ENCODE measurements around the gene SDR42E1.
A peak's percentile ranks its signal among the peaks of the same experiment; 100 is the strongest.

Gene SDR42E1

GRCh38 chr16:81946206-81946605, 65.1 kb downstream of the SDR42E1 start:
- peak; percentile 7 for DNase-seq (ENCODE audit: low read depth)
- TF ChIP-seq CTCF (IDR thresholded peaks at IDR 0.05; ENCODE audit: low read length, missing control alignments) = no peak
- no peak overlapping the region for H3K4me3 ChIP-seq (replicated peaks; ENCODE audit: low read depth, low read length)

GRCh38 chr16:81945665-81946064, 65.6 kb downstream of the SDR42E1 start:
- no peak for DNase-seq (ENCODE audit: low read depth)
- no peak for TF ChIP-seq CTCF (IDR thresholded peaks at IDR 0.05; ENCODE audit: low read length, missing control alignments)

GRCh38 chr16:81942007-81942601, 69.2 kb downstream of the SDR42E1 start:
- no peak for DNase-seq (ENCODE audit: low read depth)
- TF ChIP-seq CTCF (IDR thresholded peaks at IDR 0.05; ENCODE audit: low read length, missing control alignments) = no peak

More at GRCh38 chr16:81945665-81946064, 65.6 kb downstream of the SDR42E1 start:
- H3K4me3 ChIP-seq (replicated peaks; ENCODE audit: low read depth, low read length) = no peak overlapping the region

GRCh38 chr16:81940781-81941560, 70.3 kb downstream of the SDR42E1 start:
- peak; percentile 61 for TF ChIP-seq CTCF (IDR thresholded peaks at IDR 0.05; ENCODE audit: low read length, missing control alignments)
- DNase-seq (ENCODE audit: low read depth) = peak; percentile 78
- H3K4me3 ChIP-seq (replicated peaks; ENCODE audit: low read depth, low read length) = no peak overlapping the region

More at GRCh38 chr16:81942007-81942601, 69.2 kb downstream of the SDR42E1 start:
- no peak overlapping the region for H3K4me3 ChIP-seq (replicated peaks; ENCODE audit: low read depth, low read length)

- no peak for DNase-seq (ENCODE audit: low read depth)
- no peak overlapping the region for H3K4me3 ChIP-seq (replicated peaks; ENCODE audit: low read depth, low read length)
- no peak for TF ChIP-seq CTCF (IDR thresholded peaks at IDR 0.05; ENCODE audit: low read length, missing control alignments)
These were observed 71.9 kb downstream of the SDR42E1 start for GRCh38 chr16:81939164-81940056.

Measured in fibroblast of pulmonary artery (primary cell).